K562 (cell line): ENCODE results near the gene SDSL. TPM values are rescaled to one million over a fixed set of nuclear protein-coding genes. Genes with fewer than 3 reads are reported as not detected.

ENCODE experiments used
- ATAC-seq: fragments of 200-7000 bp; cut with Tn5 transposase; 3 replicates; pipeline ENCODE4 v1.9.1; 2020; ENCODE audit warnings: moderate library complexity
- BruUV-seq: library from RNA; stranded (reverse); fragments of 400-500 nt; replicated peaks from 2 replicates; lab custom pipeline; 2021; lab: Mats Ljungman, UMichigan
- CTCF ChIA-PET: fragments of 300-600 bp; formaldehyde crosslinking; extraction: SDS; loops from one replicate; lab custom pipeline; 2021; ENCODE audit warnings: low intra/inter-chr PET ratio; lab: Yijun Ruan, JAX
- POLR2A ChIA-PET: fragments of 300-600, 350-650 bp; sonication (Branson Sonifier 250); formaldehyde crosslinking; extraction: SDS; loops from one replicate; lab custom pipeline; 2021; ENCODE audit warnings: antibody characterized with exemption, inconsistent platforms; lab: Yijun Ruan, JAX
- DNase-seq, 4 experiments: peaks; one replicate each; pipeline versions ENCODE4 v3.0.0 to v3.0.0-alpha.2; 2011 to 2018; ENCODE audit warnings: low spot score in 3 of 4, mixed read lengths in 3 of 4; ENCODE audit errors: extremely low read depth in 1 of 4
- FAIRE-seq: peaks from 2 replicates; lab custom pipeline; 2011; peaks lifted over from hg19 to GRCh38; lab: Jason Lieb, UNC
- H2AFZ ChIP-seq: 2 replicates; pipeline ENCODE4 v1.6.0; 2011; ENCODE audit warnings: low read depth, low read length, control low read depth, inconsistent platforms
- H3K27ac ChIP-seq: fragments of 200-600 bp; 3 replicates; pipeline ENCODE4 v1.8.0; 2011; ENCODE audit warnings: low read depth, mild to moderate bottlenecking, control low read depth, inconsistent platforms, low read length, moderate library complexity, mixed read lengths; ENCODE audit errors: extremely low read depth
- H3K27me3 ChIP-seq, 2 experiments: fragments of 300-600 bp in 1 of 2; 2 replicates in 1 of 2; 3 replicates in 1 of 2; pipeline versions ENCODE4 v1.6.0 to v1.8.0; 2011; ENCODE audit warnings: inconsistent platforms in 2 of 2, low read length in 2 of 2, mild to moderate bottlenecking in 1 of 2, mixed read lengths in 1 of 2, moderate library complexity in 1 of 2; ENCODE audit not compliant: control insufficient read depth in 2 of 2, insufficient read depth in 2 of 2
- H3K36me3 ChIP-seq: fragments of 300-600 bp; 3 replicates; pipeline ENCODE4 v1.8.0; 2011; ENCODE audit warnings: mild to moderate bottlenecking, low read length, inconsistent platforms; ENCODE audit not compliant: control insufficient read depth, insufficient read depth
- H3K4me1 ChIP-seq, 2 experiments: fragments of 200-600 bp in 1 of 2; replicated peaks in 1 of 2; 2 replicates in 1 of 2; 3 replicates in 1 of 2; pipeline versions ENCODE4 v1.5.1 to v1.8.0; 2011; ENCODE audit warnings: inconsistent platforms in 2 of 2, low read length in 2 of 2, mild to moderate bottlenecking in 1 of 2, mixed read lengths in 1 of 2, moderate library complexity in 1 of 2; ENCODE audit not compliant: control insufficient read depth in 2 of 2, insufficient read depth in 2 of 2
- H3K4me2 ChIP-seq: 2 replicates; pipeline ENCODE4 v1.6.1; 2011; ENCODE audit warnings: low read length, control low read depth, inconsistent platforms, mixed read lengths; ENCODE audit not compliant: insufficient read depth
- H3K4me3 ChIP-seq: fragments of 200-600 bp; sonication (generic), shearing (Covaris generic); 2 replicates; pipeline ENCODE4 v1.5.1; 2016; ENCODE audit warnings: control low read depth, inconsistent platforms
- H3K79me2 ChIP-seq: fragments of 200-600 bp; 3 replicates; pipeline ENCODE4 v1.8.0; 2011; ENCODE audit warnings: low read length, inconsistent platforms; ENCODE audit not compliant: control insufficient read depth, insufficient read depth
- H3K9ac ChIP-seq, 2 experiments: 2 replicates each; pipeline versions ENCODE4 v1.6.0 to v1.6.1; 2011; ENCODE audit warnings: low read depth in 2 of 2, low read length in 2 of 2, control low read depth in 1 of 2, inconsistent platforms in 1 of 2, mild to moderate bottlenecking in 1 of 2, mixed read lengths in 1 of 2; ENCODE audit not compliant: insufficient read depth in 1 of 2
- H3K9me1 ChIP-seq: one replicate; pipeline ENCODE4 v1.6.0; 2011; ENCODE audit warnings: inconsistent platforms, mild to moderate bottlenecking, low read length, moderate library complexity; ENCODE audit not compliant: control insufficient read depth, insufficient read depth
- H3K9me3 ChIP-seq: replicated peaks from 2 replicates; pipeline ENCODE4 v1.5.1; 2011; ENCODE audit warnings: low read depth, low read length, inconsistent platforms; ENCODE audit not compliant: control insufficient read depth, insufficient read depth
- H4K20me1 ChIP-seq: replicated peaks from 2 replicates; pipeline ENCODE4 v1.6.1; 2011; ENCODE audit warnings: low read length, inconsistent platforms, mixed read lengths; ENCODE audit not compliant: control insufficient read depth, insufficient read depth
- BMI1 ChIP-seq: fragments of 150-350 bp; IDR thresholded peaks from 2 replicates; pipeline ENCODE4 v1.6.1; 2014; ENCODE audit warnings: low read length
- L3MBTL2 ChIP-seq: fragments of 450-650 bp; IDR thresholded peaks from 2 replicates; pipeline ENCODE4 v1.6.1; 2016; ENCODE audit warnings: mild to moderate bottlenecking, moderate library complexity
- MCM3 ChIP-seq: fragments of 450-650 bp; IDR thresholded peaks from 2 replicates; pipeline ENCODE4 v1.6.1; 2016
- MEF2D ChIP-seq: conservative IDR thresholded peaks from 2 replicates; pipeline ENCODE4 v1.6.1; 2016; ENCODE audit warnings: low read depth, missing genetic modification characterization, missing compliant biosample characterization
- USF2 ChIP-seq: sonication (generic); formaldehyde crosslinking; IDR thresholded peaks from 2 replicates; pipeline ENCODE4 v1.5.0; 2020; ENCODE audit warnings: missing genetic modification reagents
- WGBS: fragments of 100-300 bp; shearing (Covaris generic); methylation state at CpG from one replicate; pipeline ENCODE4 v1.1.6; 2016; ENCODE audit warnings: low coverage, mixed read lengths; ENCODE audit not compliant: insufficient coverage; ENCODE audit errors: missing lambda C conversion rate; 5-methylcytosine and 5-hydroxymethylcytosine counted together
- in situ Hi-C: fragments of 300-500 bp; cut with MboI; formaldehyde crosslinking; loops from 4 replicates; pipeline ENCODE4 v1.15.0; 2018; ENCODE audit warnings: inconsistent platforms, mixed read lengths
- intact Hi-C: fragments of 100-400 bp; cut with micrococcal nuclease; formaldehyde crosslinking; loops from 2 replicates; pipeline ENCODE4 v1.14.2; 2022
- polyA plus RNA-seq, 8 experiments: library from polyadenylated mRNA; depleted of rRNA in 4 of 8; stranded (reverse) in 5 of 8; unstranded in 3 of 8; fragments of >200 nt; fragmentation: Nextera tagmentation in 2 of 8; fragmentation: Illumina TruSeq in 1 of 8; extraction: Ambion mirVana in 2 of 8; extraction: Trizol in 1 of 8; gene quantifications; 2 replicates each; pipeline versions ENCODE4 v1.2.1 to v1.2.3, GENCODE V29; 2011 to 2014; ENCODE audit warnings: inconsistent platforms in 1 of 8, missing spikeins in 1 of 8
- total RNA-seq, 7 experiments: library from RNA; depleted of rRNA in 6 of 7; stranded (reverse); fragments of >200 nt in 6 of 7; fragmentation: Illumina TruSeq in 2 of 7; extraction: Trizol in 2 of 7; gene quantifications; 2 replicates each; pipeline versions ENCODE4 v1.2.1 to v1.2.3, GENCODE V29; 2011 to 2021; ENCODE audit warnings: low replicate concordance in 1 of 7
- TF ChIP-seq, protein P1 (sequence below): sonication (generic); formaldehyde crosslinking; IDR thresholded peaks from 2 replicates; pipeline ENCODE4 v1.9.0; 2022; ENCODE audit warnings: mild to moderate bottlenecking, missing genetic modification reagents
- TF ChIP-seq, protein P2 (sequence below), 2 experiments: fragments of 450-650 bp; formaldehyde crosslinking in 1 of 2; IDR thresholded peaks; 2 replicates each; pipeline versions ENCODE4 v1.4.0 to v1.6.1; 2014 to 2020; ENCODE audit warnings: mild to moderate bottlenecking in 2 of 2, borderline replicate concordance in 1 of 2, low read depth in 1 of 2
- TF ChIP-seq, protein P3 (sequence below): sonication (generic); formaldehyde crosslinking; IDR thresholded peaks from 2 replicates; pipeline ENCODE4 v1.9.0; 2022; ENCODE audit warnings: mild to moderate bottlenecking, missing genetic modification reagents

SDSL gene
- total and polyA plus RNA-seq, 9 of the 15 experiments (the other 6 are each of a cell fraction or from before 2014, with no cell fraction given) = 0.31 to 11.0 (median 7.4) TPM

DNA sequence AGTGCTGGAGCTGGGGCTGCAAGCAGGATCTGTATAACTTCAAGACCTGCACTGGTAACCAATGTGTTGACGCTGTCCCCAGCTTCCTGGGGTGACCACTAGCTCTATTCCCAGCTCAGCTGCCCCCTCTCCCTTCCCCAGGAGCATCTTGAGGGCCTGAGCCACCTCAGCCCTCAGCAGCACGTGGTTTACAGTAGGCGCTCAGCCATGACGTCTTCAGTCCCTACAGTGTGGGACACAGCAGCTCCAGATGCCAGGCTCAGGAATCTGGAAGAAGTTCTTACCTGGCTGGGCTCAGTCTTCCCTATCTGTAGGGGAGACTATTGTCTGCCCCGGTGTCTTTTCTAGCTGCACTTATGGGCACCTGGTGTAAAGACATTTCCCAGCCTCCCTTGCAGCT lies 27.1 kb upstream of the SDSL start:
- Histone ChIP-seq H2AFZ (no peak overlapping the region), H3K9me3 (no peaks in the 10 kb centered on the region), H3K27ac (no peak overlapping the region), H3K4me1 (peaks cover 0 to 15% of the 10 kb centered on the region in 2 experiments; a peak in 2 of 5 replicates), H3K9ac (no peak overlapping the region), H4K20me1 (no peaks in the 10 kb centered on the region), H3K36me3 (peaks cover 9% of the 10 kb centered on the region; the same call in 1 of the 3 replicates), H3K79me2 (no peaks in the 10 kb centered on the region), H3K4me2 (no peak overlapping the region), H3K4me3 (no peak overlapping the region), H3K27me3 (peaks cover 0 to 8% of the 10 kb centered on the region in 2 experiments; a peak in 1 of 5 replicates), H3K9me1 (no peaks in the 10 kb centered on the region)
- no TSS peak for BruUV-seq
- ATAC-seq (no peak), FAIRE-seq (no peak), DNase-seq (no peak)
- in situ Hi-C loops = no loop called here
- CTCF ChIA-PET = no interaction called here
- POLR2A ChIA-PET = no interaction called here
- intact Hi-C loops = no loop called here
- TF ChIP-seq, protein P1, sequence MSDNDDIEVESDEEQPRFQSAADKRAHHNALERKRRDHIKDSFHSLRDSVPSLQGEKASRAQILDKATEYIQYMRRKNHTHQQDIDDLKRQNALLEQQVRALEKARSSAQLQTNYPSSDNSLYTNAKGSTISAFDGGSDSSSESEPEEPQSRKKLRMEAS (CRISPR knock-in tag) = 0 out of 2 replicates have a peak, but pooled peaks have one; percentile 16
- TF ChIP-seq, protein P2, sequence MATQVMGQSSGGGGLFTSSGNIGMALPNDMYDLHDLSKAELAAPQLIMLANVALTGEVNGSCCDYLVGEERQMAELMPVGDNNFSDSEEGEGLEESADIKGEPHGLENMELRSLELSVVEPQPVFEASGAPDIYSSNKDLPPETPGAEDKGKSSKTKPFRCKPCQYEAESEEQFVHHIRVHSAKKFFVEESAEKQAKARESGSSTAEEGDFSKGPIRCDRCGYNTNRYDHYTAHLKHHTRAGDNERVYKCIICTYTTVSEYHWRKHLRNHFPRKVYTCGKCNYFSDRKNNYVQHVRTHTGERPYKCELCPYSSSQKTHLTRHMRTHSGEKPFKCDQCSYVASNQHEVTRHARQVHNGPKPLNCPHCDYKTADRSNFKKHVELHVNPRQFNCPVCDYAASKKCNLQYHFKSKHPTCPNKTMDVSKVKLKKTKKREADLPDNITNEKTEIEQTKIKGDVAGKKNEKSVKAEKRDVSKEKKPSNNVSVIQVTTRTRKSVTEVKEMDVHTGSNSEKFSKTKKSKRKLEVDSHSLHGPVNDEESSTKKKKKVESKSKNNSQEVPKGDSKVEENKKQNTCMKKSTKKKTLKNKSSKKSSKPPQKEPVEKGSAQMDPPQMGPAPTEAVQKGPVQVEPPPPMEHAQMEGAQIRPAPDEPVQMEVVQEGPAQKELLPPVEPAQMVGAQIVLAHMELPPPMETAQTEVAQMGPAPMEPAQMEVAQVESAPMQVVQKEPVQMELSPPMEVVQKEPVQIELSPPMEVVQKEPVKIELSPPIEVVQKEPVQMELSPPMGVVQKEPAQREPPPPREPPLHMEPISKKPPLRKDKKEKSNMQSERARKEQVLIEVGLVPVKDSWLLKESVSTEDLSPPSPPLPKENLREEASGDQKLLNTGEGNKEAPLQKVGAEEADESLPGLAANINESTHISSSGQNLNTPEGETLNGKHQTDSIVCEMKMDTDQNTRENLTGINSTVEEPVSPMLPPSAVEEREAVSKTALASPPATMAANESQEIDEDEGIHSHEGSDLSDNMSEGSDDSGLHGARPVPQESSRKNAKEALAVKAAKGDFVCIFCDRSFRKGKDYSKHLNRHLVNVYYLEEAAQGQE (IDR thresholded peaks at IDR 0.05; ENCODE audit: borderline replicate concordance) = no peak
- TF ChIP-seq, protein P2 (CRISPR knock-in tag; IDR thresholded peaks at IDR 0.05; ENCODE audit: low read depth) = no peak
- TF ChIP-seq L3MBTL2 (no peak), USF2 (0 out of 2 replicates have a peak, but pooled peaks have one; percentile 52), BMI1 (no peak), MCM3 (no peak), MEF2D (tag) (no peak)
- TF ChIP-seq, protein P3, sequence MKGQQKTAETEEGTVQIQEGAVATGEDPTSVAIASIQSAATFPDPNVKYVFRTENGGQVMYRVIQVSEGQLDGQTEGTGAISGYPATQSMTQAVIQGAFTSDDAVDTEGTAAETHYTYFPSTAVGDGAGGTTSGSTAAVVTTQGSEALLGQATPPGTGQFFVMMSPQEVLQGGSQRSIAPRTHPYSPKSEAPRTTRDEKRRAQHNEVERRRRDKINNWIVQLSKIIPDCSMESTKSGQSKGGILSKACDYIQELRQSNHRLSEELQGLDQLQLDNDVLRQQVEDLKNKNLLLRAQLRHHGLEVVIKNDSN = peak; percentile 61
- WGBS = 64% methylated on average over 1 of the region's 5 CpGs
